HG03039 (cell line): ENCODE results near the gene LCN9.

Experiments used
- ATAC-seq: cut with Tn5 transposase; IDR thresholded peaks from one replicate; pipeline ENCODE4 v1.9.1; 2021; ENCODE audit warnings: mild to moderate bottlenecking, moderate library complexity; ENCODE audit not compliant: unreplicated experiment

Gene LCN9

GRCh38 chr9:135716045-135716444 is 52.9 kb downstream of the LCN9 start:
- ATAC-seq = no peak
